Measurements from ENCODE around the gene MYZAP.

DNA sequence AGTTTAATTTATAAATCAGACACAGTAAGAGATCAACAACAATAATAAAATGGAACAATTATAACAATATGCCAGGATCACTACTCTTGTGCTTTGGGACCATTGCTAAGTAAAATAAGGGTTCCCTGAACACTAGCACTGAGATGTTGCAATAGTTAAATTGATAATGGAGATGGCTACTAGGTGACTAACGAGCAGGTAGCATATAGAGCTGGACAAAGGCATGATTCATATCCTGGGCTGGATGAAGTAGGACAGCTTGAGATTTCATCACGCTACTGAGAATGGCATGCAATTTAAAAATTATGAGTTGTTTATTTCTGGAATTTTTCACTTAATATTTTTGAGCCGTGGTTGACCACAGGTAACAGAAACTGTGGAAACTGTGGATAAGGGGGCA lies 20.7 kb upstream of the MYZAP start:
- TF ChIP-seq, protein P1, sequence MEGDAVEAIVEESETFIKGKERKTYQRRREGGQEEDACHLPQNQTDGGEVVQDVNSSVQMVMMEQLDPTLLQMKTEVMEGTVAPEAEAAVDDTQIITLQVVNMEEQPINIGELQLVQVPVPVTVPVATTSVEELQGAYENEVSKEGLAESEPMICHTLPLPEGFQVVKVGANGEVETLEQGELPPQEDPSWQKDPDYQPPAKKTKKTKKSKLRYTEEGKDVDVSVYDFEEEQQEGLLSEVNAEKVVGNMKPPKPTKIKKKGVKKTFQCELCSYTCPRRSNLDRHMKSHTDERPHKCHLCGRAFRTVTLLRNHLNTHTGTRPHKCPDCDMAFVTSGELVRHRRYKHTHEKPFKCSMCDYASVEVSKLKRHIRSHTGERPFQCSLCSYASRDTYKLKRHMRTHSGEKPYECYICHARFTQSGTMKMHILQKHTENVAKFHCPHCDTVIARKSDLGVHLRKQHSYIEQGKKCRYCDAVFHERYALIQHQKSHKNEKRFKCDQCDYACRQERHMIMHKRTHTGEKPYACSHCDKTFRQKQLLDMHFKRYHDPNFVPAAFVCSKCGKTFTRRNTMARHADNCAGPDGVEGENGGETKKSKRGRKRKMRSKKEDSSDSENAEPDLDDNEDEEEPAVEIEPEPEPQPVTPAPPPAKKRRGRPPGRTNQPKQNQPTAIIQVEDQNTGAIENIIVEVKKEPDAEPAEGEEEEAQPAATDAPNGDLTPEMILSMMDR (IDR thresholded peaks at IDR 0.05) = no peak
- no peak for TF ChIP-seq POLR2A (IDR thresholded peaks at IDR 0.05)

Data from heart left ventricle (tissue), 13 donors.